Osteocyte (in vitro differentiated cells): Measurements from ENCODE around the gene UPK1B. TPM values are rescaled to one million over a fixed set of nuclear protein-coding genes. Genes with fewer than 3 reads are reported as not detected.

Experiments used
- DNase-seq: peaks from one replicate; pipeline ENCODE4 v3.0.0; 2021; ENCODE audit warnings: mixed read lengths; ENCODE audit not compliant: unreplicated experiment; ENCODE audit errors: extremely low spot score
- H3K27ac Mint-ChIP-seq: one replicate; pipeline ENCODE4 v1.8.0; 2021; ENCODE audit warnings: mild to moderate bottlenecking, mixed read lengths; ENCODE audit not compliant: unreplicated experiment
- H3K27me3 Mint-ChIP-seq: one replicate; pipeline ENCODE4 v1.8.0; 2021; ENCODE audit warnings: mixed read lengths; ENCODE audit not compliant: unreplicated experiment
- H3K36me3 Mint-ChIP-seq: one replicate; pipeline ENCODE4 v1.8.0; 2021; ENCODE audit warnings: mixed read lengths; ENCODE audit not compliant: unreplicated experiment
- H3K4me1 Mint-ChIP-seq: one replicate; pipeline ENCODE4 v1.8.0; 2021; ENCODE audit warnings: mixed read lengths; ENCODE audit not compliant: unreplicated experiment
- H3K4me3 Mint-ChIP-seq: one replicate; pipeline ENCODE4 v1.8.0; 2021; ENCODE audit warnings: mild to moderate bottlenecking, moderate library complexity, mixed read lengths; ENCODE audit not compliant: unreplicated experiment
- H3K9me3 Mint-ChIP-seq: one replicate; pipeline ENCODE4 v1.8.0; 2021; ENCODE audit warnings: mixed read lengths; ENCODE audit not compliant: unreplicated experiment
- total RNA-seq: library from RNA; stranded (reverse); gene quantifications from 2 replicates; pipeline ENCODE4 v1.2.1, GENCODE V29; 2021
- TF ChIP-seq, protein P1 (sequence below): fragments of 200-600 bp; sonication (generic); IDR thresholded peaks from 2 replicates; pipeline ENCODE4 v1.5.0; 2021; ENCODE audit warnings: antibody characterized with exemption, mild to moderate bottlenecking, moderate library complexity

Gene UPK1B
- total RNA-seq, 1 donor from 2014 or later, result 0.24 TPM

- DNase-seq, result no peak
- Mint-ChIP-seq H3K4me3 (no peak overlapping the region), H3K27me3 (no peaks in the 10 kb centered on the region), H3K4me1 (no peaks in the 10 kb centered on the region), H3K9me3 (no peaks in the 10 kb centered on the region), H3K27ac (no peak overlapping the region), H3K36me3 (peaks cover 53% of the 10 kb centered on the region)
- TF ChIP-seq, protein P1, sequence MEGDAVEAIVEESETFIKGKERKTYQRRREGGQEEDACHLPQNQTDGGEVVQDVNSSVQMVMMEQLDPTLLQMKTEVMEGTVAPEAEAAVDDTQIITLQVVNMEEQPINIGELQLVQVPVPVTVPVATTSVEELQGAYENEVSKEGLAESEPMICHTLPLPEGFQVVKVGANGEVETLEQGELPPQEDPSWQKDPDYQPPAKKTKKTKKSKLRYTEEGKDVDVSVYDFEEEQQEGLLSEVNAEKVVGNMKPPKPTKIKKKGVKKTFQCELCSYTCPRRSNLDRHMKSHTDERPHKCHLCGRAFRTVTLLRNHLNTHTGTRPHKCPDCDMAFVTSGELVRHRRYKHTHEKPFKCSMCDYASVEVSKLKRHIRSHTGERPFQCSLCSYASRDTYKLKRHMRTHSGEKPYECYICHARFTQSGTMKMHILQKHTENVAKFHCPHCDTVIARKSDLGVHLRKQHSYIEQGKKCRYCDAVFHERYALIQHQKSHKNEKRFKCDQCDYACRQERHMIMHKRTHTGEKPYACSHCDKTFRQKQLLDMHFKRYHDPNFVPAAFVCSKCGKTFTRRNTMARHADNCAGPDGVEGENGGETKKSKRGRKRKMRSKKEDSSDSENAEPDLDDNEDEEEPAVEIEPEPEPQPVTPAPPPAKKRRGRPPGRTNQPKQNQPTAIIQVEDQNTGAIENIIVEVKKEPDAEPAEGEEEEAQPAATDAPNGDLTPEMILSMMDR, result no peak
These were observed 55.8 kb downstream of the UPK1B start for GRCh38 chr3:119229190-119229589.

- H3K27ac Mint-ChIP-seq, result no peak overlapping the region
- no peak overlapping the region for H3K4me3 Mint-ChIP-seq
- TF ChIP-seq, protein P1, result no peak
- peaks cover 6% of the 10 kb centered on the region for H3K4me1 Mint-ChIP-seq
- H3K9me3 Mint-ChIP-seq, result no peaks in the 10 kb centered on the region
- H3K36me3 Mint-ChIP-seq, result peaks cover 56% of the 10 kb centered on the region
- no peak for DNase-seq
- no peaks in the 10 kb centered on the region for H3K27me3 Mint-ChIP-seq
These were observed 56.7 kb downstream of the UPK1B start for GRCh38 chr3:119230071-119230470.

GRCh38 chr3:119230745-119231144 lies 57.3 kb downstream of the UPK1B start:
- Mint-ChIP-seq H3K4me1 (peaks cover 13% of the 10 kb centered on the region), H3K27ac (no peak overlapping the region), H3K4me3 (no peak overlapping the region), H3K36me3 (peaks cover 63% of the 10 kb centered on the region), H3K9me3 (no peaks in the 10 kb centered on the region), H3K27me3 (no peaks in the 10 kb centered on the region)
- TF ChIP-seq, protein P1, result no peak
- DNase-seq, result no peak

- Mint-ChIP-seq H3K36me3 (peaks cover 45% of the 10 kb centered on the region), H3K4me3 (no peak overlapping the region), H3K27ac (peak overlapping the region; percentile 62), H3K9me3 (no peaks in the 10 kb centered on the region), H3K27me3 (no peaks in the 10 kb centered on the region), H3K4me1 (peaks cover 29% of the 10 kb centered on the region)
- no peak for DNase-seq
- TF ChIP-seq, protein P1, result no peak
These were observed 61.2 kb downstream of the UPK1B start for GRCh38 chr3:119234610-119235009.

DNA sequence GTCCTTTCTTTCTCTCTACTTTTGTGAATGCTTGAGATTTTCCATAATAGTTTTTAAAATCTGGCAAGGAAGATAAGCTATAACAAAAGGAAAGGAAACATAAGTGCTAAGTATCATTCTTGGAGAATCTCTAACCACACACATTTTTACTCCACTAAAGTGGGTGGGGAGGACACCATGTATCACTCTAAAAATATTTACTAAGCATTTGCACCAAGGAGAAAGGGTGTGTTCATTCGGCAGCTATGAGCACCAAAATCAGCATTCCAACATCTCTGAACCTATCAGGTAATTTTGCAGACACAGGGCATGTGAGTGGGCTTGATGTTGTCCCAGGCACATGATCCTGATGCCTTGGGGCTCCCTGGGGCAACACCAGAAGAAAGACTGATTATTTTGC lies 61.8 kb downstream of the UPK1B start:
- H3K27me3 Mint-ChIP-seq, result no peaks in the 10 kb centered on the region
- H3K36me3 Mint-ChIP-seq, result peaks cover 42% of the 10 kb centered on the region
- no peak for DNase-seq
- peaks cover 35% of the 10 kb centered on the region for H3K4me1 Mint-ChIP-seq
- peak overlapping the region; percentile 62 for H3K27ac Mint-ChIP-seq
- no peak overlapping the region for H3K4me3 Mint-ChIP-seq
- TF ChIP-seq, protein P1, result no peak
- H3K9me3 Mint-ChIP-seq, result no peaks in the 10 kb centered on the region
